HEK293 (cell line): ENCODE results near the gene DNAJC21.

ENCODE experiments used
- CTCF ChIA-PET: fragments of 350-600 bp; formaldehyde crosslinking; extraction: SDS; loops from one replicate; lab custom pipeline; 2021; ENCODE audit warnings: antibody characterized with exemption; lab: Yijun Ruan, JAX
- POLR2A ChIA-PET: fragments of 300-600 bp; formaldehyde crosslinking; extraction: SDS; loops from one replicate; lab custom pipeline; 2020; ENCODE audit warnings: antibody characterized with exemption, inconsistent platforms; lab: Yijun Ruan, JAX
- H3K27ac ChIP-seq: fragments of 200-500 bp; sonication (Bioruptor generic); 2 replicates; pipeline ENCODE4 v1.5.1; 2014; ENCODE audit warnings: low read depth, low read length, control low read depth, inconsistent platforms; ENCODE audit errors: extremely low read depth
- H3K36me3 ChIP-seq, 2 experiments: fragments of 200-500 bp in 1 of 2; sonication (Bioruptor generic) in 1 of 2; 1 replicate in 1 of 2; 2 replicates in 1 of 2; pipeline ENCODE4 v1.5.1; 2014 to 2017; ENCODE audit warnings: inconsistent platforms in 2 of 2, low read length in 2 of 2; ENCODE audit not compliant: control insufficient read depth in 2 of 2, insufficient read depth in 1 of 2
- H3K4me1 ChIP-seq: fragments of 200-500 bp; sonication (Bioruptor generic); 2 replicates; pipeline ENCODE4 v1.5.1; 2014; ENCODE audit warnings: mild to moderate bottlenecking, low read length, inconsistent platforms; ENCODE audit not compliant: control insufficient read depth, insufficient read depth
- H3K4me3 ChIP-seq: 2 replicates; pipeline ENCODE4 v1.5.1; 2011; ENCODE audit warnings: low read depth, mild to moderate bottlenecking, control low read depth, low read length, moderate library complexity
- H3K9me3 ChIP-seq: fragments of 200-500 bp; sonication (Bioruptor generic); 2 replicates; pipeline ENCODE4 v1.5.1; 2014; ENCODE audit warnings: low read depth, low read length, inconsistent platforms; ENCODE audit not compliant: control insufficient read depth, insufficient read depth
- KLF16 ChIP-seq: fragments of 450-650 bp; formaldehyde crosslinking; IDR thresholded peaks from 2 replicates; pipeline ENCODE4 v1.5.1; 2017; ENCODE audit warnings: missing biosample characterization, missing genetic modification characterization
- SALL2 ChIP-seq: fragments of 450-650 bp; formaldehyde crosslinking; IDR thresholded peaks from 2 replicates; pipeline ENCODE4 v1.5.0; 2017; ENCODE audit warnings: missing biosample characterization, mild to moderate bottlenecking, missing genetic modification characterization, borderline replicate concordance
- SETDB1 ChIP-seq: IDR thresholded peaks from one replicate; pipeline ENCODE4 v1.6.1; 2017; ENCODE audit warnings: mild to moderate bottlenecking, low read length, moderate library complexity, mixed read lengths; ENCODE audit not compliant: insufficient read length
- ZBTB48 ChIP-seq: fragments of 450-650 bp; formaldehyde crosslinking; IDR thresholded peaks from 2 replicates; pipeline ENCODE4 v1.5.1; 2016; ENCODE audit warnings: missing biosample characterization, missing genetic modification characterization
- ZNF121 ChIP-seq: fragments of 450-650 bp; formaldehyde crosslinking; IDR thresholded peaks from 2 replicates; pipeline ENCODE4 v1.5.1; 2016; ENCODE audit warnings: missing biosample characterization, missing genetic modification characterization
- ZNF132 ChIP-seq: fragments of 450-650 bp; formaldehyde crosslinking; IDR thresholded peaks from 2 replicates; pipeline ENCODE4 v1.5.1; 2017; ENCODE audit warnings: missing biosample characterization, missing genetic modification characterization, borderline replicate concordance
- ZNF155 ChIP-seq: fragments of 450-650 bp; formaldehyde crosslinking; IDR thresholded peaks from 2 replicates; pipeline ENCODE4 v1.5.1; 2016; ENCODE audit warnings: missing biosample characterization, missing genetic modification characterization
- ZNF16 ChIP-seq: fragments of 450-650 bp; formaldehyde crosslinking; IDR thresholded peaks from 2 replicates; pipeline ENCODE4 v1.5.1; 2016; ENCODE audit warnings: low read depth, missing biosample characterization, missing genetic modification characterization
- ZNF221 ChIP-seq: fragments of 450-650 bp; formaldehyde crosslinking; IDR thresholded peaks from 2 replicates; pipeline ENCODE4 v1.5.1; 2017; ENCODE audit warnings: missing biosample characterization, missing genetic modification characterization, borderline replicate concordance
- ZNF24 ChIP-seq: fragments of 450-650 bp; formaldehyde crosslinking; IDR thresholded peaks from 2 replicates; pipeline ENCODE4 v1.5.1; 2016; ENCODE audit warnings: missing biosample characterization, missing genetic modification characterization
- ZNF548 ChIP-seq: fragments of 450-650 bp; formaldehyde crosslinking; IDR thresholded peaks from 2 replicates; pipeline ENCODE4 v1.5.1; 2016; ENCODE audit warnings: missing biosample characterization, missing genetic modification characterization
- ZNF555 ChIP-seq: fragments of 450-650 bp; formaldehyde crosslinking; conservative IDR thresholded peaks from 2 replicates; pipeline ENCODE4 v1.5.1; 2017; ENCODE audit warnings: missing biosample characterization, mild to moderate bottlenecking, missing genetic modification characterization, inconsistent platforms
- ZNF596 ChIP-seq: fragments of 450-650 bp; IDR thresholded peaks from 2 replicates; pipeline ENCODE4 v1.5.0; 2018; ENCODE audit warnings: missing biosample characterization, mild to moderate bottlenecking, missing genetic modification characterization, moderate library complexity
- ZNF677 ChIP-seq: fragments of 450-650 bp; IDR thresholded peaks from 2 replicates; pipeline ENCODE4 v1.5.0; 2018; ENCODE audit warnings: missing biosample characterization, mild to moderate bottlenecking, missing genetic modification characterization, moderate library complexity
- ZNF777 ChIP-seq: fragments of 450-650 bp; formaldehyde crosslinking; IDR thresholded peaks from 2 replicates; pipeline ENCODE4 v1.5.1; 2017; ENCODE audit warnings: missing biosample characterization, missing genetic modification characterization, borderline replicate concordance
- ZSCAN16 ChIP-seq: fragments of 450-650 bp; formaldehyde crosslinking; IDR thresholded peaks from 2 replicates; pipeline ENCODE4 v1.5.1; 2016; ENCODE audit warnings: missing biosample characterization, missing genetic modification characterization
- TF ChIP-seq, protein P1 (sequence below): fragments of 450-650 bp; formaldehyde crosslinking; IDR thresholded peaks from 2 replicates; pipeline ENCODE4 v1.5.1; 2016; ENCODE audit warnings: missing biosample characterization, missing genetic modification characterization
- TF ChIP-seq, protein P2 (sequence below): fragments of 450-650 bp; IDR thresholded peaks from 2 replicates; pipeline ENCODE4 v1.5.1; 2018; ENCODE audit warnings: missing biosample characterization, mild to moderate bottlenecking, missing genetic modification characterization
- TF ChIP-seq, protein P3 (sequence below): fragments of 450-650 bp; formaldehyde crosslinking; IDR thresholded peaks from 2 replicates; pipeline ENCODE4 v1.5.1; 2016; ENCODE audit warnings: missing biosample characterization, missing genetic modification characterization
- TF ChIP-seq, protein P4 (sequence below): fragments of 450-650 bp; formaldehyde crosslinking; IDR thresholded peaks from 2 replicates; pipeline ENCODE4 v1.5.1; 2016; ENCODE audit warnings: missing biosample characterization, missing genetic modification characterization

DNAJC21 gene

DNA sequence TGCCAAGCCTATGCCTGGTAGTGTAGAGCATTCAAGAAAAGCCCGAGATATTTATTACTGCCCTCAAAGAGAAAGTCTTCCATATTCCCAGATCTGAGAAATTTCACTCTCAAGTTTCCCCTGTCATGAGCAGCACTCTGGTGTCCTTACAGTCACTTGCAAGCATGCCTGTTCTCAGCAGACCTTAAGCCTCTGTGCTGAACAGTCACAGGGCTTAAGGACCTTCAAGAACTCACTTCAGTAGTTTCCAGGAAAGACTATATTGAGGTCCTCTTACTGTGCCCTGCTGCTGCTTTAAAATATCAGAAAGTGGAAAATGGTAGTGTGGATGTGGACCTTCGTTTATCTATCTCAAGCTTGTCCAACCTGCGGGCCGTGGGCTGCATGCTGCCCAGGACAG, 53.5 kb downstream of the DNAJC21 start (continued):
- TF ChIP-seq, protein P1, sequence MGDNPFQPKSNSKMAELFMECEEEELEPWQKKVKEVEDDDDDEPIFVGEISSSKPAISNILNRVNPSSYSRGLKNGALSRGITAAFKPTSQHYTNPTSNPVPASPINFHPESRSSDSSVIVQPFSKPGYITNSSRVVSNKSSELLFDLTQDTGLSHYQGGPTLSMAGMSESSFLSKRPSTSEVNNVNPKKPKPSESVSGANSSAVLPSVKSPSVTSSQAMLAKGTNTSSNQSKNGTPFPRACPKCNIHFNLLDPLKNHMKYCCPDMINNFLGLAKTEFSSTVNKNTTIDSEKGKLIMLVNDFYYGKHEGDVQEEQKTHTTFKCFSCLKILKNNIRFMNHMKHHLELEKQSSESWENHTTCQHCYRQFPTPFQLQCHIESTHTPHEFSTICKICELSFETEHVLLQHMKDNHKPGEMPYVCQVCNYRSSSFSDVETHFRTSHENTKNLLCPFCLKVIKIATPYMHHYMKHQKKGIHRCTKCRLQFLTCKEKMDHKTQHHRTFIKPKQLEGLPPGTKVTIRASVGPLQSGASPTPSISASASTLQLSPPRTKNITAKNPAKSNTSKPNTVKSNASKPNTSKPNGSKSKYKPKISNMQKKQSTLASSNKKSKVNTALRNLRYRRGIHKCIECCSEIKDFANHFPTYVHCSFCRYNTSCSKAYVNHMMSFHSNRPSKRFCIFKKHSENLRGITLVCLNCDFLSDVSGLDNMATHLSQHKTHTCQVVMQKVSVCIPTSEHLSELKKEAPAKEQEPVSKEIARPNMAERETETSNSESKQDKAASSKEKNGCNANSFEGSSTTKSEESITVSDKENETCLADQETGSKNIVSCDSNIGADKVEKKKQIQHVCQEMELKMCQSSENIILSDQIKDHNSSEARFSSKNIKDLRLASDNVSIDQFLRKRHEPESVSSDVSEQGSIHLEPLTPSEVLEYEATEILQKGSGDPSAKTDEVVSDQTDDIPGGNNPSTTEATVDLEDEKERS (tag by site-specific recombination), result no peak
- TF ChIP-seq ZNF155 (tag by site-specific recombination) (no peak), ZNF121 (tag by site-specific recombination) (no peak), ZNF548 (tag by site-specific recombination) (no peak)
- TF ChIP-seq, protein P2, sequence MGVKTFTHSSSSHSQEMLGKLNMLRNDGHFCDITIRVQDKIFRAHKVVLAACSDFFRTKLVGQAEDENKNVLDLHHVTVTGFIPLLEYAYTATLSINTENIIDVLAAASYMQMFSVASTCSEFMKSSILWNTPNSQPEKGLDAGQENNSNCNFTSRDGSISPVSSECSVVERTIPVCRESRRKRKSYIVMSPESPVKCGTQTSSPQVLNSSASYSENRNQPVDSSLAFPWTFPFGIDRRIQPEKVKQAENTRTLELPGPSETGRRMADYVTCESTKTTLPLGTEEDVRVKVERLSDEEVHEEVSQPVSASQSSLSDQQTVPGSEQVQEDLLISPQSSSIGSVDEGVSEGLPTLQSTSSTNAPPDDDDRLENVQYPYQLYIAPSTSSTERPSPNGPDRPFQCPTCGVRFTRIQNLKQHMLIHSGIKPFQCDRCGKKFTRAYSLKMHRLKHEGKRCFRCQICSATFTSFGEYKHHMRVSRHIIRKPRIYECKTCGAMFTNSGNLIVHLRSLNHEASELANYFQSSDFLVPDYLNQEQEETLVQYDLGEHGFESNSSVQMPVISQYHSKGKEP (tag by site-specific recombination), result no peak

DNA sequence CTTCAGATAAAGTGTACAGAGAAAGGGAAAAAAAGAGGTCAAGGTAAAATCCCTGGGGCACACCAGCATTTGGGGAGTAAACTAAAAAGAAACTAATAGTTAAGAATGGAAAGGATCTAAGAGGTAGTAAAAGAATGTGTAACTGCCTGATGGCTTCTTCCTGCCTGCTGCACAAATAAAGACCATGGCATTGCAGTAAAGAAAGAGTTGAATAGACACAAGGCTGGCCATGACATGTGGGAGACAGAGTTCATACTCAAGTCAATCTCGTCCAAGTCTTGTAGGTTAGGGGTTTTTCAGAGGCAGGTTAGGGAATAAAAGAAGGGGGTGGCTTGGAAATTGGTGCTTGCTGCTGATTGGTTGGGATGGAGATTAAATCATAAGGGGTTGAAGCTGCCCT, 57.6 kb downstream of the DNAJC21 start:
- H3K4me1 ChIP-seq, result no peaks in the 10 kb centered on the region
- peaks cover 8% of the 10 kb centered on the region; the same call in 1 of the 2 replicates for H3K9me3 ChIP-seq
- H3K36me3 ChIP-seq, result no peaks in the 10 kb centered on the region
- TF ChIP-seq ZNF16 (tag by site-specific recombination), result no peak
- TF ChIP-seq ZNF596, result no peak
- TF ChIP-seq, protein P2 (tag by site-specific recombination), result no peak
- no peak overlapping the region for H3K4me3 ChIP-seq
- CTCF ChIA-PET, result no interaction called here
- H3K27ac ChIP-seq, result no peak overlapping the region
- POLR2A ChIA-PET, result no interaction called here

DNA sequence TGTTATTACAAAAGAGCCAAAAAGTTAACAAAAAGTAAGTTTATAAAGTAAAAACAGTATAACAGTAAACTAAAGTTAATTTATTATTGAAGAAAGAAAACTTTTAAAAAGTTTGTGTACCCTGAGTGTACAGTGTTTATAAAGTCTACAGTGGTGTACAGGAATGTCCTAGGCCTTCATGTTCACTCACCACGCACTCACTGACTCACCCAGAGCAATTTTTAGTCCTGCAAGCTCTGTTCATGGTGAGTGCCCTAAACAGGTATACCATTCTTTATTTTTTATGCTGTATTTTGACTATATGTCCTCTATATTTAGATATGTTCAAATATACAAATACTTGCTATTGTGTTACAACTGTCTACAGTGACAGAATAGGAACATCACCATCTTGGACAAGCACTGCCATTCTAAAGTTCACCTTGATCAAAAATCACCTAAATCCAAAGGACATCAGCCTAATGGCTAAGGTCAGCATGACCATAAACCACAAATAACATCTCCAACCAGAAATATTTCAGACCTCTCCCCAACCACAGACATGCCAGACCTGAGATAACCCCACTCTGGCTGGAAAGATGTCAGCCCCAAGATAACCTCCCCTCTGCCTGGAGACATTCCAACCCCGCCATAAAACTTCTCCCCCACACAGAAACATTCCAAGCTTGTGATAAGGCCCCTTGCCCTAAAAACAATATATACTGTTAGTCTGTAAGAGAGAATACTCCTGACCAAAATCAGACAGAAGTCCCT, 62.3 kb downstream of the DNAJC21 start:
- no peak overlapping the region for H3K27ac ChIP-seq
- H3K36me3 ChIP-seq, result no peaks in the 10 kb centered on the region
- no peak overlapping the region for H3K4me3 ChIP-seq
- POLR2A ChIA-PET, result no interaction called here
- no peaks in the 10 kb centered on the region for H3K4me1 ChIP-seq
- no peaks in the 10 kb centered on the region for H3K9me3 ChIP-seq
- CTCF ChIA-PET, result interaction anchor here (3.8 kb wide), 1 partner anchor 11 kb away, joined by 31 read pairs; no protein-coding TSS in a partner anchor
- TF ChIP-seq ZNF24 (tag by site-specific recombination) (no peak), KLF16 (tag by site-specific recombination) (no peak), ZSCAN16 (no peak), SALL2 (tag by site-specific recombination) (no peak), ZNF132 (tag by site-specific recombination) (no peak), ZNF221 (no peak), SETDB1 (no peak), ZNF777 (tag by site-specific recombination) (no peak), ZNF677 (no peak), ZNF555 (tag by site-specific recombination) (no peak), ZBTB48 (tag by site-specific recombination) (no peak)
- TF ChIP-seq, protein P3, sequence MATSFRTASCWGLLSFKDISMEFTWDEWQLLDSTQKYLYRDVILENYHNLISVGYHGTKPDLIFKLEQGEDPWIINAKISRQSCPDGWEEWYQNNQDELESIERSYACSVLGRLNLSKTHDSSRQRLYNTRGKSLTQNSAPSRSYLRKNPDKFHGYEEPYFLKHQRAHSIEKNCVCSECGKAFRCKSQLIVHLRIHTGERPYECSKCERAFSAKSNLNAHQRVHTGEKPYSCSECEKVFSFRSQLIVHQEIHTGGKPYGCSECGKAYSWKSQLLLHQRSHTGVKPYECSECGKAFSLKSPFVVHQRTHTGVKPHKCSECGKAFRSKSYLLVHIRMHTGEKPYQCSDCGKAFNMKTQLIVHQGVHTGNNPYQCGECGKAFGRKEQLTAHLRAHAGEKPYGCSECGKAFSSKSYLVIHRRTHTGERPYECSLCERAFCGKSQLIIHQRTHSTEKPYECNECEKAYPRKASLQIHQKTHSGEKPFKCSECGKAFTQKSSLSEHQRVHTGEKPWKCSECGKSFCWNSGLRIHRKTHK (tag by site-specific recombination), result no peak
- TF ChIP-seq, protein P4, sequence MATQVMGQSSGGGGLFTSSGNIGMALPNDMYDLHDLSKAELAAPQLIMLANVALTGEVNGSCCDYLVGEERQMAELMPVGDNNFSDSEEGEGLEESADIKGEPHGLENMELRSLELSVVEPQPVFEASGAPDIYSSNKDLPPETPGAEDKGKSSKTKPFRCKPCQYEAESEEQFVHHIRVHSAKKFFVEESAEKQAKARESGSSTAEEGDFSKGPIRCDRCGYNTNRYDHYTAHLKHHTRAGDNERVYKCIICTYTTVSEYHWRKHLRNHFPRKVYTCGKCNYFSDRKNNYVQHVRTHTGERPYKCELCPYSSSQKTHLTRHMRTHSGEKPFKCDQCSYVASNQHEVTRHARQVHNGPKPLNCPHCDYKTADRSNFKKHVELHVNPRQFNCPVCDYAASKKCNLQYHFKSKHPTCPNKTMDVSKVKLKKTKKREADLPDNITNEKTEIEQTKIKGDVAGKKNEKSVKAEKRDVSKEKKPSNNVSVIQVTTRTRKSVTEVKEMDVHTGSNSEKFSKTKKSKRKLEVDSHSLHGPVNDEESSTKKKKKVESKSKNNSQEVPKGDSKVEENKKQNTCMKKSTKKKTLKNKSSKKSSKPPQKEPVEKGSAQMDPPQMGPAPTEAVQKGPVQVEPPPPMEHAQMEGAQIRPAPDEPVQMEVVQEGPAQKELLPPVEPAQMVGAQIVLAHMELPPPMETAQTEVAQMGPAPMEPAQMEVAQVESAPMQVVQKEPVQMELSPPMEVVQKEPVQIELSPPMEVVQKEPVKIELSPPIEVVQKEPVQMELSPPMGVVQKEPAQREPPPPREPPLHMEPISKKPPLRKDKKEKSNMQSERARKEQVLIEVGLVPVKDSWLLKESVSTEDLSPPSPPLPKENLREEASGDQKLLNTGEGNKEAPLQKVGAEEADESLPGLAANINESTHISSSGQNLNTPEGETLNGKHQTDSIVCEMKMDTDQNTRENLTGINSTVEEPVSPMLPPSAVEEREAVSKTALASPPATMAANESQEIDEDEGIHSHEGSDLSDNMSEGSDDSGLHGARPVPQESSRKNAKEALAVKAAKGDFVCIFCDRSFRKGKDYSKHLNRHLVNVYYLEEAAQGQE (tag by site-specific recombination), result no peak
